AG04450 (cell line): ENCODE measurements around the gene ZNF740. TPM values are rescaled to one million over a fixed set of nuclear protein-coding genes. Genes with fewer than 3 reads are reported as not detected.

ENCODE experiments used
- CTCF ChIA-PET: fragments of 300-600, 350-600 bp; formaldehyde crosslinking; extraction: SDS; loops from one replicate; lab custom pipeline; 2022; ENCODE audit warnings: antibody characterized with exemption, inconsistent platforms; lab: Charles Lee
- POLR2A ChIA-PET: fragments of 350-600 bp; formaldehyde crosslinking; extraction: SDS; loops from one replicate; lab custom pipeline; 2021; ENCODE audit warnings: antibody characterized with exemption, inconsistent platforms; lab: Yijun Ruan, JAX
- DNase-seq: peaks from one replicate; pipeline ENCODE4 v3.0.0-alpha.2; 2011; ENCODE audit warnings: low read depth, low spot score
- H3K27ac ChIP-seq: one replicate; pipeline ENCODE4 v1.5.1; 2012; ENCODE audit warnings: low read depth, low read length, control low read depth
- H3K27me3 ChIP-seq: one replicate; pipeline ENCODE4 v1.6.0; 2012; ENCODE audit warnings: low read length; ENCODE audit not compliant: control insufficient read depth, insufficient read depth
- H3K4me3 ChIP-seq: 2 replicates; pipeline ENCODE4 v1.5.1; 2011; ENCODE audit warnings: mild to moderate bottlenecking, low read depth, low read length, control low read depth
- H3K9me3 ChIP-seq: 2 replicates; pipeline ENCODE4 v1.5.1; 2012; ENCODE audit warnings: low read length; ENCODE audit not compliant: control insufficient read depth, insufficient read depth
- polyA plus RNA-seq: library from polyadenylated mRNA; depleted of rRNA; stranded (reverse); fragments of >200 nt; gene quantifications from 2 replicates; pipeline ENCODE4 v1.2.3, GENCODE V29; 2011; rRNA removed
- small RNA-seq: library from RNA; depleted of rRNA; stranded (forward); fragments of <200 nt; gene quantifications from one replicate; pipeline ENCODE3, GENCODE V24; 2012; ENCODE audit warnings: low read depth; ENCODE audit not compliant: insufficient read length
- TF ChIP-seq, protein P1 (sequence below): IDR thresholded peaks from 2 replicates; pipeline ENCODE4 v1.5.1; 2011; ENCODE audit warnings: low read depth, low read length, control low read depth, inconsistent platforms

The ZNF740 gene
- polyA plus RNA-seq, 1 experiment: 21.7 TPM

DNA sequence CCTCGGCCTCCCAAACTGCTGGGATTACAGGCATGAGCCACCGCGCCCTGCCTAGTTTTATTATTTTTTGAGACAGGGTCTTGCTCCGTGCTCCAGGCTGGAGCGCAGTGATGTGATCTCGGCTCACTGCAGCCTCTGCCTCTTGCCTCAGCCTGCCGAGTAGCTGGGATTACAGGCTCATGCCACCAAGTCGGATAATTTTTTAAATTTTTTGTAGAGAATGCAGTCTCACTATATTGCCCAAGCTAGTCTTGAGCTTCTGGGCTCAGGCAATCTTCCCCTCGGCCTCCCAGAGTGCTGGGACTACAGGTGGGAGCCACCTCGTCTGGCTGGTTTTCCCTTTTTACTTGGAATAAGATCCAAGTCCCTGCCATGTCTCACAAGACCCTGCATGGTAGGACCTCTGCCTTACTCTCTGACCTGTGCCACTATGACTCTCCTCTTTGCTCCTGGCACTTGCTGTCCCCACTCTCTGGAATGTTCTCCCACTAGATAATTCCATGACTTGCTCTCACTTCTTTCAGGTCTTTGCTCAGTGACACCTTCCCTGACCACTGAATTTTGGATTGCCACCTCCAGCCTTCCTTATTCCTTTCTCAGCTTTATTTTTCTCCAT is 59.2 kb downstream of the ZNF740 start:
- no peak for DNase-seq
- H3K27ac ChIP-seq: no peak overlapping the region
- CTCF ChIA-PET: no interaction called here
- H3K27me3 ChIP-seq: peaks cover 35% of the 10 kb centered on the region
- POLR2A ChIA-PET: no interaction called here
- no peak overlapping the region for H3K4me3 ChIP-seq
- TF ChIP-seq, protein P1, sequence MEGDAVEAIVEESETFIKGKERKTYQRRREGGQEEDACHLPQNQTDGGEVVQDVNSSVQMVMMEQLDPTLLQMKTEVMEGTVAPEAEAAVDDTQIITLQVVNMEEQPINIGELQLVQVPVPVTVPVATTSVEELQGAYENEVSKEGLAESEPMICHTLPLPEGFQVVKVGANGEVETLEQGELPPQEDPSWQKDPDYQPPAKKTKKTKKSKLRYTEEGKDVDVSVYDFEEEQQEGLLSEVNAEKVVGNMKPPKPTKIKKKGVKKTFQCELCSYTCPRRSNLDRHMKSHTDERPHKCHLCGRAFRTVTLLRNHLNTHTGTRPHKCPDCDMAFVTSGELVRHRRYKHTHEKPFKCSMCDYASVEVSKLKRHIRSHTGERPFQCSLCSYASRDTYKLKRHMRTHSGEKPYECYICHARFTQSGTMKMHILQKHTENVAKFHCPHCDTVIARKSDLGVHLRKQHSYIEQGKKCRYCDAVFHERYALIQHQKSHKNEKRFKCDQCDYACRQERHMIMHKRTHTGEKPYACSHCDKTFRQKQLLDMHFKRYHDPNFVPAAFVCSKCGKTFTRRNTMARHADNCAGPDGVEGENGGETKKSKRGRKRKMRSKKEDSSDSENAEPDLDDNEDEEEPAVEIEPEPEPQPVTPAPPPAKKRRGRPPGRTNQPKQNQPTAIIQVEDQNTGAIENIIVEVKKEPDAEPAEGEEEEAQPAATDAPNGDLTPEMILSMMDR: no peak
- no peaks in the 10 kb centered on the region for H3K9me3 ChIP-seq

DNA sequence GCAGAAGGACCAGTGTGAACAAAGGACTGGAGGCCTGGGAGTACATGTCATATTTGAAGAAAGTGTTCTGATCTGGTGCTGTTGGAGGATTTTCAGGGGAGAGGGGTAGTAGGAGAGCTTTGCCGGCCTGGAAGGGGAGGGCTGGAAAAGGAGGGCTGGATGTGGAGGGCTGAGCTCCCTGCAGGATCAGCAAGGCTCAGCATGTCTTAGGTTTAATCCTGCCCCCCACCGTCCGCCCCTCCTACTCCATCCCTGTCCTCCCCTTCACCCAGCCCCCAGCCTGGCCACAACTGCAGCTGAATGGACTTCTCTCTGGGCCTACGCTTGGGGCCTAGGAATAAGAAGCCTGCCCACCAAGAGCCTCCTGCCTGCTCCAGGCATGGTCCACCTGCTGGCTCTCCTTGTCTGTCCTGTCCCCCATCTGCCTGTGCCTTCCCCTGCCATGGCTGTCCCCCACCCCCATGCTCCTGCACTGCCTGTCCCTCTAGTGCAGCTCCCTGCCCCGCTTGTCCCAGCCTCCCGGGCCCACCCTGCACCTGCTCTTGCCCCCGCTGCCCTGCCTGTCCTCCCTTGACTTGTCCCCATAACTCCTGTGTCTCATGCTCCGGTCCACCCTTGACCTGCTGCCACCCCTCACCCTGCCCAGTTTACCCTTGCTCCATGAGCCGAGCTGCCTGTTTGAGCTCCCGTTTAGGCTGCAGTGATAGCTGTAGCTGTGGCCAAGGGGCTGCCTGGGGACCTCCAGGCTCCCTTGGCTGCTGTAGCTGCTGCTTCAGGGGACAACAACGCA is 61.3 kb downstream of the ZNF740 start:
- TF ChIP-seq, protein P1: no peak
- peaks cover 35% of the 10 kb centered on the region for H3K27me3 ChIP-seq
- no peaks in the 10 kb centered on the region for H3K9me3 ChIP-seq
- no peak overlapping the region for H3K4me3 ChIP-seq
- POLR2A ChIA-PET: no interaction called here
- DNase-seq: no peak
- CTCF ChIA-PET: interaction anchor here (1.5 kb wide), 1 partner anchor 10 kb away, joined by 3 read pairs; a partner anchor contains a TSS
- no peak overlapping the region for H3K27ac ChIP-seq

DNA sequence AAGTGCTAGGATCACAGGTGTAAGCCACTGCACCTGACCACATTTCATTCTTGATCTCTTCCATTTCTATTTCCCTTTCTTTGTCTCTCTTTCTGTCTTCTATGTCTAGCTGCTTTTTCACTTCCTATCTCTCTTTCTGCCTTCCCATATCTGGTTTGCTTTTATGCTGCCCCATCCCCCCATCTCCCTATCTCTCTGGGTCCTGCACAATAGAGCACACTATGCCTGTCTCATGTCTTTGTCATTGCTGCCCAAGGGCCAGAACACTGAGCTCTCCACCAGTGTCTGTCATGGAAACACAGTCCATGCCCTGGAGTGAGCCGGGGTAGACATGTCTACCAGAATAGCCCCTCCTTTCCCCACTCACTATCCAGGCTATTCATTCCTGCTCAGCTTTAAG is 63.8 kb downstream of the ZNF740 start:
- CTCF ChIA-PET: interaction anchor here (0.7 to 1.5 kb wide), 2 partner anchors 31 to 32 kb away, joined by 3 to 4 read pairs; no protein-coding TSS in a partner anchor
- H3K9me3 ChIP-seq: no peaks in the 10 kb centered on the region
- H3K27me3 ChIP-seq: peaks cover 34% of the 10 kb centered on the region
- TF ChIP-seq, protein P1: no peak
- POLR2A ChIA-PET: no interaction called here
- no peak overlapping the region for H3K4me3 ChIP-seq
- no peak for DNase-seq
- H3K27ac ChIP-seq: no peak overlapping the region

Small RNA genes within 50 kb of the gene (small RNA-seq; reads per million reads assigned to genes)
- not detected for gene HIGD1AP1
- not detected for gene RNU6-333P

Other genes starting within 250 kb of the ZNF740 start
- gene KRT18, start 231.6 kb upstream of the ZNF740 start, polyA plus RNA-seq: 71.6 and 85.6 TPM in 2 replicates
- 548 and 645 TPM in 2 replicates for gene EIF4B, start 174.3 kb upstream of the ZNF740 start, polyA plus RNA-seq
- 23.1 and 31.0 TPM in 2 replicates for gene TNS2, start 130.7 kb upstream of the ZNF740 start, polyA plus RNA-seq
- 15.4 and 17.6 TPM in 2 replicates for gene SPRYD3, start 101.3 kb upstream of the ZNF740 start, polyA plus RNA-seq
- 182 and 274 TPM in 2 replicates for gene IGFBP6, start 83.1 kb upstream of the ZNF740 start, polyA plus RNA-seq
- gene SOAT2, start 77.2 kb upstream of the ZNF740 start, polyA plus RNA-seq: 0.06 TPM in 1 of 2 replicates, not detected in the other
- 18.9 and 21.6 TPM in 2 replicates for gene CSAD, start 203 bp downstream of the ZNF740 start, polyA plus RNA-seq
- gene ITGB7, start 26.5 kb downstream of the ZNF740 start, polyA plus RNA-seq: 0.15 and 0.19 TPM in 2 replicates
- gene RARG, start 51.5 kb downstream of the ZNF740 start, polyA plus RNA-seq: 20.1 and 25.6 TPM in 2 replicates
- gene ESPL1, start 87.6 kb downstream of the ZNF740 start, polyA plus RNA-seq: 1.6 and 2.1 TPM in 2 replicates
- gene PFDN5, start 114.8 kb downstream of the ZNF740 start, polyA plus RNA-seq: 970 and 991 TPM in 2 replicates
- 47.8 and 63.2 TPM in 2 replicates for gene MYG1, start 119.0 kb downstream of the ZNF740 start, polyA plus RNA-seq
- 40.0 and 46.7 TPM in 2 replicates for gene AAAS, start 140.9 kb downstream of the ZNF740 start, polyA plus RNA-seq
- gene SP7, start 155.6 kb downstream of the ZNF740 start, polyA plus RNA-seq: not detected in 2 replicates
- 44.6 and 45.9 TPM in 2 replicates for gene SP1, start 199.5 kb downstream of the ZNF740 start, polyA plus RNA-seq
- gene AMHR2, start 243.1 kb downstream of the ZNF740 start, polyA plus RNA-seq: not detected in 2 replicates